HUES6 (cell line): ENCODE results near the gene SCAF4.

Experiments
- H3K27ac ChIP-seq: 2 replicates; pipeline ENCODE4 v1.7.0; 2013; ENCODE audit warnings: low read depth, mild to moderate bottlenecking, low read length, inconsistent platforms
- H3K27me3 ChIP-seq: 2 replicates; pipeline ENCODE4 v1.6.1; 2013; ENCODE audit warnings: low read length; ENCODE audit not compliant: control insufficient read depth, insufficient read depth
- H3K36me3 ChIP-seq: 2 replicates; pipeline ENCODE4 v1.6.1; 2013; ENCODE audit warnings: low read length; ENCODE audit not compliant: control insufficient read depth, insufficient read depth
- H3K4me1 ChIP-seq: 2 replicates; pipeline ENCODE4 v1.6.1; 2013; ENCODE audit warnings: low read length; ENCODE audit not compliant: control insufficient read depth, insufficient read depth
- H3K4me3 ChIP-seq: 2 replicates; pipeline ENCODE4 v1.5.1; 2013; ENCODE audit warnings: low read depth, low read length
- H3K9ac ChIP-seq: one replicate; pipeline ENCODE4 v1.6.1; 2013; ENCODE audit warnings: mild to moderate bottlenecking, low read length
- H3K9me3 ChIP-seq: 2 replicates; pipeline ENCODE4 v1.6.1; 2013; ENCODE audit warnings: low read depth, low read length; ENCODE audit not compliant: control insufficient read depth, insufficient read depth

The SCAF4 gene

GRCh38 chr21:31687108-31687507 lies 44.8 kb downstream of the SCAF4 start:
- Histone ChIP-seq H3K9ac (no peak overlapping the region), H3K36me3 (peaks cover 96% of the 10 kb centered on the region), H3K4me3 (no peak overlapping the region)

GRCh38 chr21:31686272-31686915 lies 45.5 kb downstream of the SCAF4 start:
- H3K9me3 ChIP-seq, result no peaks in the 10 kb centered on the region
- H3K36me3 ChIP-seq, result peaks cover 96% of the 10 kb centered on the region
- no peak overlapping the region for H3K9ac ChIP-seq
- no peaks in the 10 kb centered on the region for H3K4me1 ChIP-seq
- H3K4me3 ChIP-seq, result no peak overlapping the region
- H3K27ac ChIP-seq, result no peak overlapping the region
- no peaks in the 10 kb centered on the region for H3K27me3 ChIP-seq

More at GRCh38 chr21:31687108-31687507, 44.8 kb downstream of the SCAF4 start:
- H3K27ac ChIP-seq, result no peak overlapping the region
- H3K27me3 ChIP-seq, result no peaks in the 10 kb centered on the region
- no peaks in the 10 kb centered on the region for H3K4me1 ChIP-seq
- no peaks in the 10 kb centered on the region for H3K9me3 ChIP-seq

GRCh38 chr21:31684918-31685317 lies 47.0 kb downstream of the SCAF4 start:
- Histone ChIP-seq H3K9ac (no peak overlapping the region), H3K4me3 (no peak overlapping the region), H3K9me3 (no peaks in the 10 kb centered on the region), H3K36me3 (peaks cover 95% of the 10 kb centered on the region), H3K4me1 (no peaks in the 10 kb centered on the region), H3K27me3 (no peaks in the 10 kb centered on the region), H3K27ac (no peak overlapping the region)

GRCh38 chr21:31683029-31683428 lies 48.9 kb downstream of the SCAF4 start:
- no peak overlapping the region for H3K27ac ChIP-seq
- H3K4me1 ChIP-seq, result no peaks in the 10 kb centered on the region
- no peak overlapping the region for H3K9ac ChIP-seq
- H3K4me3 ChIP-seq, result no peak overlapping the region
- no peaks in the 10 kb centered on the region for H3K9me3 ChIP-seq
- H3K36me3 ChIP-seq, result peaks cover 87% of the 10 kb centered on the region
- no peaks in the 10 kb centered on the region for H3K27me3 ChIP-seq

- no peaks in the 10 kb centered on the region for H3K9me3 ChIP-seq
- no peak overlapping the region for H3K9ac ChIP-seq
- peaks cover 83% of the 10 kb centered on the region for H3K36me3 ChIP-seq
- no peaks in the 10 kb centered on the region for H3K27me3 ChIP-seq
- no peak overlapping the region for H3K4me3 ChIP-seq
- H3K4me1 ChIP-seq, result no peaks in the 10 kb centered on the region
- no peak overlapping the region for H3K27ac ChIP-seq
Observed at GRCh38 chr21:31682620-31683019, 49.3 kb downstream of the SCAF4 start.

- Histone ChIP-seq H3K36me3 (peaks cover 48% of the 10 kb centered on the region), H3K9me3 (no peaks in the 10 kb centered on the region)
Observed at GRCh38 chr21:31678478-31678877, 53.4 kb downstream of the SCAF4 start.

GRCh38 chr21:31677047-31677446 lies 54.9 kb downstream of the SCAF4 start:
- Histone ChIP-seq H3K4me1 (no peaks in the 10 kb centered on the region), H3K9ac (no peak overlapping the region), H3K4me3 (no peak overlapping the region), H3K27me3 (no peaks in the 10 kb centered on the region), H3K27ac (no peak overlapping the region), H3K36me3 (peaks cover 39% of the 10 kb centered on the region), H3K9me3 (no peaks in the 10 kb centered on the region)

More at GRCh38 chr21:31678478-31678877, 53.4 kb downstream of the SCAF4 start:
- Histone ChIP-seq H3K9ac (no peak overlapping the region), H3K27ac (no peak overlapping the region), H3K4me1 (no peaks in the 10 kb centered on the region), H3K4me3 (no peak overlapping the region), H3K27me3 (no peaks in the 10 kb centered on the region)

GRCh38 chr21:31675960-31676359 lies 56.0 kb downstream of the SCAF4 start:
- Histone ChIP-seq H3K9me3 (no peaks in the 10 kb centered on the region), H3K4me3 (no peak overlapping the region), H3K4me1 (no peaks in the 10 kb centered on the region), H3K9ac (no peak overlapping the region), H3K27ac (no peak overlapping the region), H3K36me3 (peaks cover 38% of the 10 kb centered on the region), H3K27me3 (no peaks in the 10 kb centered on the region)

- Histone ChIP-seq H3K27ac (no peak overlapping the region), H3K4me1 (peaks cover 5% of the 10 kb centered on the region), H3K9ac (no peak overlapping the region), H3K9me3 (no peaks in the 10 kb centered on the region), H3K27me3 (no peaks in the 10 kb centered on the region), H3K4me3 (no peak overlapping the region), H3K36me3 (peaks cover 36% of the 10 kb centered on the region)
Observed at GRCh38 chr21:31675318-31675717, 56.6 kb downstream of the SCAF4 start.

- Histone ChIP-seq H3K36me3 (peaks cover 40% of the 10 kb centered on the region), H3K9ac (no peak overlapping the region), H3K4me1 (peaks cover 21% of the 10 kb centered on the region), H3K27me3 (no peaks in the 10 kb centered on the region), H3K4me3 (no peak overlapping the region), H3K27ac (no peak overlapping the region), H3K9me3 (no peaks in the 10 kb centered on the region)
Observed at GRCh38 chr21:31673321-31673912, 58.5 kb downstream of the SCAF4 start.

GRCh38 chr21:31671931-31672330 lies 60.0 kb downstream of the SCAF4 start:
- H3K4me3 ChIP-seq, result no peak overlapping the region
- H3K27ac ChIP-seq, result no peak overlapping the region
- peaks cover 50% of the 10 kb centered on the region for H3K36me3 ChIP-seq
- H3K27me3 ChIP-seq, result no peaks in the 10 kb centered on the region
- H3K9ac ChIP-seq, result no peak overlapping the region
- peaks cover 35% of the 10 kb centered on the region for H3K4me1 ChIP-seq
- no peaks in the 10 kb centered on the region for H3K9me3 ChIP-seq
